Fibroblast of skin of right biceps (primary cell): Measurements from ENCODE around the gene MYCBP2.

Experiments used
- DNase-seq: peaks from one replicate; pipeline ENCODE4 v3.0.0-alpha.2; 2013

The MYCBP2 gene

DNA sequence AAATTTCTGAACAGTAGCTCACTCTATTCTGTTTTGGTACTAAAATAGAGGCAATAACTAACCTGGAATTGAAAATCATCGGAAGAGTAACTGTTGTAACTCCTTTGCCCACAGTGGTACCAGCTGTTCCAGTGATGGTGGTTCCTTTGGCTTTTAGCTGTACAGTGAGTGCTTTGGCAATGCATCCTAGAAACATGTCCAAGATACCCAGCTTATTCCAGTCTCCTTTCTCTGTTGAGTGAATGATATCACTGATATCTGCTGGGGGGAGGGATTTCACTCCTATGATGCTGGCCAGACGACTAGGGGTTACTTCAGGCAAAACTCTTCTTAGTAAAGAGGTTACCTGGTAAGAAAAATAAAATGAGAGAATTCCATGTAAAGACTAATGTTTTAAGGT is 259.4 kb downstream of the MYCBP2 start:
- DNase-seq, result no peak

DNA sequence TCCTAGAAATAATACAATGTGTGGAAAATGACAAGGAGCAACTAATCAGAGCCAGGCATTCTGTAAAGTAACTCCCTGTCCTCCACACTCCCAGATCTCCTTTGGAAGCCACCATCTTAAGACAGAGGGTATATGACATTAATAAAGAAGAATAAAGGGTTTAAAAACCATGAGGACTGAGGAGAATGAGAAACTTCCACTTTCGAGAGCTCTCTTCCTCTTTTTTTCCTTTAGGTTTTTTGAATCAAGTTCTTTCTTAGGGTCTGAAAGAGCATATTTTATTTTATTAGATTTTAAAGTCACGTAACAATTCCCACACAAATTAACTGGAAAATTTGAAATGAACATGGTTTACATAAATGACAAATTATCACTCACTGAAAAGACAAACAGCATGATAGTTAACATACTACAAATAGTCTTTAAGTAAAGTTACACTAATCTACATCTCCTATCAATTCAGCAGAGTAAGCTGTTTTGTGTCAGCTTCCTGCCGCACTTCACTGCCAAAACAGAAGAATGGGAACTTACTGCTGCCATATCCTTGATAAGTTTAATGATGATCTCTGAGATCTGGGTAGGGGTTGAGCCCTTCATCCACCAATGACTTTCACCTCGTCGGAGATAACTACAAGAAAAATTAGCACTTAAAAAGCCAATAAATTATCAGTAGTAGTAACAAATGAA is 261.3 kb downstream of the MYCBP2 start:
- no peak for DNase-seq

DNA sequence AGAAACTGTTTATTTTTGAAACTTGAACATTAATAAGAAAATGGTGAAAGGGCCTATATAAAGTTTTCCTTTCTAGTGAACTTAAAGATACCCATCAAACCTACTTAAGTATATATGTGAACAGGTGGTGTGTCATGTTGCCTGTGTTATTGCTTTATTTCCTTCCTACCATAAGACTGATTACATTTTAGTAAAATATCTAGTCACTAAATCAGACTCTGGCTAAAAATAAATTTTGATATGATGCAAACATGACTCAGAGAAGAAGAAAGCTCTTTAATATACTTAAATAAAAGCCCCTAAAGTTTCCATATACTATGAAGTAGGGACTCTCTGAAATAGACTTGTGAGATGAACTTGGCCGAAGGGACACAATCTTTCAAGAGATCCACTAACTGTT is 264.8 kb downstream of the MYCBP2 start:
- DNase-seq, result peak; percentile 15

DNA sequence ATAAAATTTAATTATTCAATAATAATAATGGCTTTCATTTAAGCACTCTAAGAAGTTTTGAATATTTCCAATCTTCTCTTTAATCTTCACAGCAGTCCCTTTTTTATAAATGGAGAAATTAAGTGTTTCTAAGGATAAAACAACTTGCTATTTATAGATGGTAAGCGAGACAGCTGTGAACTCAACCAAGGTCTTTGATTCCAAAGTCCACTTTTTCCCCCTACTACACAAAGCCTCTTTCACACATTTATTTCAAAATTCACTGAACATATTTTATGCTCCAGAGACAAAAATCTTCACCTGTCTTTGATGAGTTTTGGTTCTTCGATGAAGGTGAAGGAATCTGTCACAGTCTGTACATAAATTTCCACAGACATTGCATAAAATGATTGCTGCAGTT is 265.5 kb downstream of the MYCBP2 start:
- no peak for DNase-seq

DNA sequence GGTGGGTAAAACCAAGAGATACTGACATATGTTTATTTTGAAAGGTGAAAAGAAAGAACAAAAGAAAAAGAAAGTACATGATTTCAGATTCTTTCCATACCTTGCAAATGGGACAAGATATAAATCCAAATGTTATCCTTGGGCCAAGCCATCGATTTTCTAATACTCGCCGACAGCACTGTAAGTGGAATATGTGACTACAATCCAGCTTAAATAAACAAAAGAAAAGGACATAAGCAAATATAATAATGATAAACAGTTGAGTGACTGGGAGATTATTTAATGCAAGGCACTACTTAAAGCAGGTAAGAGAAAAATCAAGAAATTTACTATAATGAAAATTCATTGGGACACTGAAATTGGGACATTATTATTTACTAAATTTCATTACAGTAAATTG is 270.0 kb downstream of the MYCBP2 start:
- no peak for DNase-seq

DNA sequence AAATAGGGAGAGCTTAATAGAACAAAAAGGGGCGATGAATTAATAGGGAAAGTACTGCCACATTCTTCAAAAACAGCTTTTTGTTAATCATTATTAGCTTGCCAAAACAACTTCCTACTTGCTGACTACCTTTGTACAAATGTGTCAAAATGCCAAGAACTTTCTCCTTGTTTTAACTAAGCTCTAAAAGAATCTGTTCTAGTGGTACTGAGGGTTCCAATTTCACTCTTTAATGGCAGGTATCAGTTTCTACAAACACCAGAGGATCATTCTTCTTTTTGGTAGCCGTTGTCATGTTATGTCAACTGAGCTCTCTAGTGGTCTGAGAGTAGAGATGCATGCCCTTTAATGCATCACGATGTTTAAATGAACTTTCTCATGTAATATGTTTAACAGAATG is 270.5 kb downstream of the MYCBP2 start:
- no peak for DNase-seq

DNA sequence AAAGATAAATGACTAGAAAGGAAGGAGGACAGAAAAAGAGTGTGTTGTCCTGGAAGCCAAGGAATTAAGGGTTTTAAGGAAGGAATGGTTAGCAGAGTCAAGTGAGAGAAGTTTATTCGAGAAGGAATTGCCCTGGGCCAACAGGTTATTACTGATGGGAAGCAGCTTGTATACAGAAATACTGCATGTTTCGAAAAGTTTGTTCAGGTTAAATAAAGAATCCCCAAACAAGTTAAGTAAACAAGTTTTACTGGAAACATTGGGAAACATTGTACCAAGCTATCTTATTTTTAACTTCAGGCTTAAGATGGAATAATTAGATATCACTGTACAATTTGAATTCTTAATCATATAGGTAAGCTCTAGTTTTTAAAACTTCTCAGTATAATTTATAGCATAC is 271.7 kb downstream of the MYCBP2 start:
- DNase-seq, result no peak

DNA sequence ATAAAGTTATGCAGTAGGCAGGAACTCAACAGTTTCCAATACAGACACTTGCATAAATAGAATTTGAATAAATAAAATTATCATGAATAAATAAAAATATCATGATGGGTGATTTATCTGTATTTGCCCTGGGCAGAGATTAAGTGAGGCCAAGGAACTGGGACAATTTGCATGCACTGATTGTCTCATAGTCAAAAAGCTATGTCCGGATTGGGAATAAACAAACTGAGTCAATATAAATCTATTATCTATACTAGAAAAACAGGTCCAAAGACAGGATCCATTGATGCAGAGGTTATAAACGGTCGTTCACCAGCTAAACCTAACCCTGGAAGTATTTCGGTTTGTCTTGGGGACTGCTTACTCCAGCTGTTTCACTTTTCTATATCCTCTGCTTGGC is 273.7 kb downstream of the MYCBP2 start:
- no peak for DNase-seq

DNA sequence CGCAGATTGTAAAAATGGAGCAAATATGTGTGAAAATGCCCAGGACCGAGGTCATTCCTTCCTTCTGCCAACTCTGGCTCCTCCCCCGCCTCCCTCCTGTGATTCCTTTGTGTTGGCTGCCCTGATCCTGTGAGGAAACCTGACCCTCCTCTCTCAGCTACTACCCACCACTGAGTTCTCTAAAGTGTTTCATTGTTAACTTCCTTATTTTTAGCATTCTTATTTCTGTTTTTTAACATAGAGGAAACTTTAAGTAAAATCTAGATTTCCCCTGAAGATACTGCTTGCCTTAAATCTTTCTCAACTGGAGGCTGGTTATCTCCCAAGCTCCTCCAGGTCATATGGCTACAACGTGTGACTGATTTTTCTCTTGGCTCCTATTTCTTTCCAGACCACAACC is 278.2 kb downstream of the MYCBP2 start:
- no peak for DNase-seq

DNA sequence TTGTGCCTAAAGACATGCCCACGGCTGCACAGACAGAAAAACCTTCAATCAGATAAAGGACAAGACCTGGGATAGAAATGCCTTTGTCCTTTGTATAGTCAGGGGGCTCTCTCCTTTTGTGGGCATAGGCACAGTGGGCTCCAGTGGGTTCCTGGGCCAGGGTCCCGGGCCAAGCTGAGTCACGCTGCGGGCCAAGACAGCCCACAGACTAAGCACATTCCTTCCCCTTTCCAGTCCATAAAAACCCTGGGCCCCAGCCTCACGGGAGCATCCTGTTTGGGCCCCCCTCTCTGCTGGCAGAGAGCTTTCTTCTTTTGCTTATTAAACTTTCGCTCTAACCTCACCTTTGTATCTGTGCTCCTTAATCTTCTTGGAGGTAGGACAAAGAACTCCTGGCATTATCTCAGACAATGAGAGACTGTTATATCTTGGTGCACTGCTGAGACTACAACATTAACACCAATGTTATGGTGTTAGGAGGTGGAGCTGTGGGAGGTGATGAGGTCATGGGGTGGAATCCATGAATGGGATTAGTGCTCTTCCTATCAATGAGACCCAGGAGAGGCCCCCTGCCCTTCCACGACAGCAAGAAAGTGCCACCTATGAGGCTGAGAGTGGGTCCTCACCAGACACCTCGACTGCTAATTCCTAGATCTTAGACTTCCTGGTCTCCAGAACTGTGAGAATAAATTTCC is 279.1 kb downstream of the MYCBP2 start:
- no peak for DNase-seq

DNA sequence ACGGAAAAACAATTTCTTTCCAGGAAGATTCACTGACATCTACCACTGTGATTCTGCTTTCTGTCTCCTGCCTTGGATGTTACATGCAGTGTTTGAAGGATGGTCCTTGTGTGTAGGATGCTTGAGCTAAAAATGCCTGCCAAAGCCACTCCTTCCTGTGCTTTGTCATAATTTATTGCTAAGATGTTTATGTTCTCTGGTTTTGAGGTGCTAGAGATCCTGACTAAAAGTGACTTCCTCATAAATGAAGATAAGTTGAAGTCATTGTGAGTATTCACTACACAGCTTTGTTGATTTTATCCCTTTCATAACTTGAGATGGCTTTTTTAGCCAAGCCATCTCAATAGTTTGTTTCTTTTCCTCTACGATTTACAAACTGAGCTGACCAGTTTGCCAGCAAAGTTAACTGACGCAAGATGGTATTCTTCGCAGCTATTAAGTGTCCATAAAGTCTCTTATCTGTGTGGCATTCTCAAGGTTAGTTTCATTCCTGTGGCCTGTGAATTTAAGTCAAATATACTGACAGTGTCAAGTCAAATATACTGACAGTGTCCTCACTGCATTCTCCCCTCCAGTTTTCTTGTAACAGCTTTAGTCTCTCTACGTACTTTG is 284.2 kb downstream of the MYCBP2 start:
- no peak for DNase-seq

DNA sequence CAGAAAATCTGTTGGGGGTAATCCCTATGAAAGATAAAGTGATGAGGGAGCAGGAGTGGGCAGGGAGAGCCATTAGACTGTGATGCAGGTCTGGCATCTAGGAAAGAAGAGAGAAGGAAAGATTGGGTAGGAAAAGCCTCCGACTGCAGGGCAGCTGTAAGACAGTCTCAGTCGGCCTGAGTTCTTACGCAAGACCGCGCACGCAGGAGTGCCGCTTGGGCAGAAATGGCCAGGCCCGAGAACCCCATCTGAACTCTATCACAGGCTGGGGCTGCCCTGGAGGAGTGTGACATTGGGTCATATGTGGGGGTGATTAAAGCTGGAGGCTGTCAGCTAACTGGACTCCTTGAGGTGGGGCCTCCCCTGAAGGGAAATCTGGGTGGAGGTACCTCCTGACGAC is 286.1 kb downstream of the MYCBP2 start:
- no peak for DNase-seq

DNA sequence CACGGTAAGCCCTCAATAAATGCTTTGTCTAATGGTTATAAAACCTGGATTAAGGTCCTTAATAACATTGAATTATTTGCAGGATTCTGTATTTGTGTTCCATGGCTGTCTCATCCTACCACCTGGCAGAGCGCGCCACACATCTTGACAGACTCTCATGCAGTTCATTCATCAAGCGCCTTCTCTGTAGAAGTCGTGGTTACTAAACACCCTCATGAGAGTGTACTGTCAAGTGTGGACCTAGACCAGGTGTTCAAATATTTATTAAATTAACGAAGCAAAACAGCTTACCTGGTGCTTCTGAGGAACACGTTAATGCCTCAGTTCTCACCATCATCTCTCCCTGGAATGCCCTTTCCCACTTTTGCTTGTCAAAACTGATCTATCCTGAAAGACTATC is 286.8 kb downstream of the MYCBP2 start:
- DNase-seq, result no peak

DNA sequence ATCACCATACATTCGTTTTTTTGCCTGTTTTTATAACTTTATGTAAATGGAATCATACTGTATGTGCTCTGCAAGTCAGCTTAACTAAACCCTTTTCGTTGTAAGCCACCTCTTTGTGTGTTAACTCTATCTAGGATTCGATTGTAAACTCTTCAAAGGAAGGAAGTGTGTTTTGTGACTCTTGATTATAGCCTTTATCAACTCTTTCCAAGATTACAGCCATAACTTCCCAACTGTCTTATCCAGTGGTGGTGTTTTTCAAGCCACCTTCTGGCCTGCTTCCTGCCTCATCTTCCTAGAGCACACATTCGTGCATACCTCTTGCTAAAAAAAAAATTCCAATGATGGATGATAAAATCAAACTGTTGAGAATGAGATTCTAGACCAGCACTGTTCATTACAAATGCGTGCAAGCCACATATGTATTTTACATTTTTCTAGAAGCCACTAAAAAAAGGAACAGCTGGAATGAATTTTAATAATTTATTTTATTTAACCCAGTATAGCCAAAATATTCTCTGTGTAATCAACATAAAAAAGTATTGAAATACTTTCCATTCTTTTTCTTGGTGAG is 287.9 kb downstream of the MYCBP2 start:
- DNase-seq, result peak; percentile 23

DNA sequence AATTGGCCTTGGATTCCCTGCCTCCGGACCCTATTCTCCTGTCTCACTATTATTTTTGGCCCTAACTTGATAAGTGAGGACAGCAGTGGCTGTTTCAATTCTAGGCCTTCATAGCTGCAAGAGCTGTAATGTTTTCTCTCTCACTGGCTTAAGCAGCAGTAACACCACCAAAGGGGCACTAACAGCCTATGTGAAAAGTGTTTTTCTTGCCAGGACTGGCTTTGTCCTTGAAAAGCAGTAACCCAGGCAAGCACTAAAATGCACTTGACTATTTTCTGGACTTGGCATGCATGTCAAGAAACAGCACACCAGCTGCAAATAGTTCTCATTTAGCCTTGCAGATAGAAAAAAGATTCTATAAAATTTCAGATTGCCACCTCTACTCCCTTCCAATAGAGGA is 290.6 kb downstream of the MYCBP2 start:
- no peak for DNase-seq

DNA sequence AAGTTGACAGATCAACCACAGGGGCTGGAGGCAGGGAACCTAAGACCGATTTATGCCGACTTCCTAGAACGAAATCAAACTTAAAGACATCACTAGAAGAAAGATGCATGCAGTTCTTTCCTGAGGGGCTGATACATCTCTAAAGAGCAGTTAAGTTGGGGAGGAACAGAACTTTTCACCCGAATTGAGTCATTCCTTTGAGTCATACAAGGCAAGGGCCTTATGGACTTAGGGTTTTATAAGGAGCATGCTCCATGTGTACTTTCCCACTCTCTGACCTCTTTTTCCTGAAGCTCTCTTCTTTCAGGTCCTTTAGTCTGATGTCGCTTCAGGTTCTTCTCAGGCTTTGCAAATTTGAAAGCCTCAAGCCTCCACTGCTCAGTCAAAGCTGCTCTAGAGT is 292.0 kb downstream of the MYCBP2 start:
- peak; percentile 59 for DNase-seq

DNA sequence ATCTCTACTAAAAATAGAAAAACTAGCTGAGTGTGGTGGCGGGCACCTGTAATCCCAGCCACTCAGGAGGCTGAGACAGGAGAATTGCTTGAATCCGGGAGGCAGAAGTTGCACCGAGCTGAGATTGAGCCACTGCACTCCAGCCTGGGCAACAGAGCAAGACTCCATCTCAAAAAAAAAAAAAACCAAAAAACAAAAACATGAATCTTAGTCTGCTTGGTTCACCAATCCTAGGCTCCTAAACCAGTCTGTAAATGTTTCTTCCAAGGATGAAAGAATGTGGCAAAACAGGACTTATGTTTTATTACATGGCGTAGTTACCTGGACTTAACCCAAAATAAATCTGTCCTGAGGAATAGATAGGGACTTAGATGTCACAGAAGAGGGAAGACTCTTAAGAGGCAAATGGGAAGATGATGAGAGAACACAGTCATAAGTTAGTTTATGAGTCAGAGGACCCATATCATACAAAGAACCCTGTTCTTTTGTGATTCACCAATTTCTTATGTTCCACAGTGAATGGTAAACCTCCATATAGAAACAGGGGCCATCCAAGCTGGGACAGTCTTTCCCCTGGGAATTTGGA is 293.1 kb downstream of the MYCBP2 start:
- DNase-seq, result peak; percentile 36

DNA sequence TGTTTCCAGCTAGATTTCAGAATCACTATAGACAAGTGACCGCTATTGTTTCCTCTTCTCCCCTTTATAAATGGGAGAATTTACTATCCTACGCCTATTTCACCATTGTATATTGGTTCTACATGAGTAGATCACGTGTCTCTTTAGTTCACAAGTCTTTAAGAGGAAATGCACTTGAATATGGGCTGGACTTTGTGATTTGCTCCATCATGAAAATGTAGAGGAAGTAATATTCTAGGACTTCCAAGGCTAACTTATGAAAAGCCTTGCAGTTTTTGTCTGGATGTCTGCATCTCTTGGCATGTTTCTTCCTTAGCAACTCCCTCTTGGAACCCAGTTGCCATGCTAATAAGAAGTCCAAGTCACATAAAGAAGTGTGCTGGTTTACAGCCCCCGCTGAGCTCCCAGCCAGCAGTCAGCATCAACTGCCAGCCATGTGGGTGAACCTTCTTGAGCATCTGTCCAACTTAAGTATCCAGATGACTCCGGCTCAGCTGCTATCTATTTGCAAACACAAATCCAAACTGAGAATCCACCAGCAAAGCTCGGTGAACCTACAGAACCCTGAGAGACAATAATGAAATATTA is 295.1 kb downstream of the MYCBP2 start:
- no peak for DNase-seq

DNA sequence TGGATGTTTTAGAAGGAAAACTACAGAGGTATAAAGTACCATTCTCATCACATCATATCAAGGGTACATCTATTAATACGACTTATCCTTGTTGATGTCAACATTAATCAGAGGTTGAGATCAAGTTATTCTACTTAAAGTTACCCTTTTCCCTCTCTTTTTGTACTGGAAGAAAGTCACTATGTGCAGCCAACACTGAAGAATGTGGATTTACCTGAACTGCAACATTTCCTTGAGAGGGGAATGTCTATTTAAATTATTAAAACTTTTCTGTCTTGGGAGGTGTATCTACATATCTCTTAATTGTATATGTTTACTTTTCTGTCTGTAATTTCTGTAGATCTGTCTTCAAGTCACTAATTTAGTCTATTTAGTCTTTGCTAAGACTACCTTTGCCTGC is 297.5 kb downstream of the MYCBP2 start:
- no peak for DNase-seq

DNA sequence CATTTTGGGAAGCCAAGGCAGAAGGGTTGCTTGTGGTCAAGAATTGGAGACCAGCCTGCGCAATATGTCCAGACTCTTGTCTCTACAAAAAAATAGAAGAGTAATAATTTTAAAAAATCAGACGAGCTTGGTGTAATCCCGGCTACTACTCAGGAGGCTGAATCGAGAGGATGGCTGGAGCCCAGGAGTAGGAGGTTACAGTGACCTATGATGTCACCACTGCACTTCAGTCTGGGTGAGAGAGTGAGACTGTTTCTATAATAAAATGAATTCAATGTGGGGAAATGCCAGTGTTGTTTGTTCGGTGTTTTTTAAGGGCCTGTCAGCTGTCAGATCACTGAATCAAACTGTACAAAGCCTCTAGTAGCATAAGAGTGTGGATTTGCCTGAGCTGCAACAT is 298.7 kb downstream of the MYCBP2 start:
- peak; percentile 12 for DNase-seq

DNA sequence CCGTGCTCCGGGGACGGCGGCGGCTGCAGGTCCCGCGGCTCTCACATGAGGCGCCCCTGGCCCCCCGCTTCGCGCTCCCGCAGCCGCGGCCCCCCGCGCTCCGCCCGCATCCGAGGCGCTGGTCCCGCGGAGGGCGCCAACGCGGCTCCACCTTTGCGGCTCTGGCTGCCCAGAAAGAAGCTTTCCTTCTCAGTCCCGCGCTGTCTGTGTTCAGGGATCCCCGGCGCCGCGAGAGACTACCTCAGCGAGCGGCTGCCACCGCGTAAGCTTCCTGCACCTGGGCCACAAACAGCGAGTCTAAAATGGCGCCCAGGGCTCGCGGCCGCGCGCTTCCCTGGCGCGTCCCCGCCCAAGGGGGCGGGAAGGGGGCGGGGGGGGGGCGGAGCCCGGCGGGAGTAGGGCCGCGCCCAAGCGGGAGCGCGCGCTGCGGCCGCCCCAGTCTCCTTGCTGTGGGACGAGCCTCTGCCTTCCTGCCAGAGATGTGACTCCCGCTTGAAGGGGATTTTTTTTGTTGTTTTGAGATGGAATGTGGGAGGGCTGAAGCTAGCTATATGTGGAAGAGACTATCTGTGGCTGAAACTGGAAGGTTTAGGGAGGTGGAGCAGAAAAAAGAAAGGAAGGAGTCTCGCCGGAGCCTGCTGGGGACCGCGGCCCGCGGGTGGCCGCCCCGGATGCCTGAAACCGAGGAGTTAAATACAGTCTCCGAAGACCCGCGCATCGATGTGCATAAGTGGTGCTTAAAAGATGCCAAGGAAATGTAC is 299.9 kb downstream of the MYCBP2 start, which contains the start of gene FBXL3:
Gene FBXL3 (minus strand): TSS at position 299 of the 761 bp plus-strand sequence. CDS start 5,299 bp downstream, outside the sequence.
- DNase-seq, result peak; percentile 96

DNA sequence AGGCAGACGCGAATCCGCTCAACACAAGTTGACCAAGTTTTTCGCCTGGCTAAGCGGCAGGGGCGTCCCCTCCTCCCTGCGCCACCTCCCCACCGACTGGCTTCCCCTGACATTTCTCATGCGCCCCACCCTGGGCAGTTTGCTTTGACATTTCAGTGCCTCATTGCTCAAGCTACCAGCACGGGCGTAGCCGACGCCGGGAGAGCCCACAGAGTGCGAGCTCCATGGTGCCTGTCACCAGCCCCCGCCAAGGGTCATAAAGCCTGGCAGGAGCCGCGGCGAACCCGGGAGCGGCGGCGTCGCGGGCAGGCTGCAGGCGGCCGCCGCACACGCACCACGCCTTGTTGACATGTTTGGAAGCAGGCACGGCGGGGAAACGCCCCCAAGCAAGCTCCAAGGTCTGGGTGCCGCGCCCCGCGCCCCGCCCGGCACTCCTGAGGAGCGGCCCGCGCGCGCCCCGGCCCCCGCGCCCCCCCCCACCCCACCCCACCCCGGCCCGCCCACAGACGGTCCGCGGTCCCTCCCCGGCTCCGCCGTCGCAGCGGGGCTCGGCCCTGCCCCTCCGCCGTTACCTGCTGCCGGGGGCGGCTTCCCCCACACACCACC is 300.5 kb downstream of the MYCBP2 start:
- peak; percentile 61 for DNase-seq
